Activated naive CD8-positive, alpha-beta T cell treated with anti-CD3 and anti-CD28 coated beads for 36 hours (primary cell): Measurements from ENCODE around the gene FBXW12. TPM values are rescaled to one million over a fixed set of nuclear protein-coding genes. Genes with fewer than 3 reads are reported as not detected.

Experiments used
- DNase-seq: peaks from one replicate; pipeline ENCODE4 v3.0.0; 2021
- H3K27ac Mint-ChIP-seq: one replicate; pipeline ENCODE4 v1.8.0; 2022; ENCODE audit warnings: mild to moderate bottlenecking, moderate library complexity, mixed read lengths
- H3K27me3 Mint-ChIP-seq: one replicate; pipeline ENCODE4 v1.8.0; 2022; ENCODE audit warnings: mild to moderate bottlenecking, mixed read lengths
- H3K36me3 Mint-ChIP-seq: one replicate; pipeline ENCODE4 v1.8.0; 2021; ENCODE audit warnings: mild to moderate bottlenecking, mixed read lengths
- H3K4me1 Mint-ChIP-seq: one replicate; pipeline ENCODE4 v1.8.0; 2021; ENCODE audit warnings: mixed read lengths
- H3K4me3 Mint-ChIP-seq: one replicate; pipeline ENCODE4 v1.8.0; 2022; ENCODE audit warnings: mild to moderate bottlenecking, moderate library complexity, mixed read lengths
- H3K9me3 Mint-ChIP-seq: one replicate; pipeline ENCODE4 v1.8.0; 2022; ENCODE audit warnings: mixed read lengths
- total RNA-seq, 2 experiments: library from RNA; stranded (reverse); gene quantifications; one replicate each; pipeline ENCODE4 v1.2.3, GENCODE V29; 2021

The FBXW12 gene
- total RNA-seq, 2 experiments from 2014 or later, result not detected

DNA sequence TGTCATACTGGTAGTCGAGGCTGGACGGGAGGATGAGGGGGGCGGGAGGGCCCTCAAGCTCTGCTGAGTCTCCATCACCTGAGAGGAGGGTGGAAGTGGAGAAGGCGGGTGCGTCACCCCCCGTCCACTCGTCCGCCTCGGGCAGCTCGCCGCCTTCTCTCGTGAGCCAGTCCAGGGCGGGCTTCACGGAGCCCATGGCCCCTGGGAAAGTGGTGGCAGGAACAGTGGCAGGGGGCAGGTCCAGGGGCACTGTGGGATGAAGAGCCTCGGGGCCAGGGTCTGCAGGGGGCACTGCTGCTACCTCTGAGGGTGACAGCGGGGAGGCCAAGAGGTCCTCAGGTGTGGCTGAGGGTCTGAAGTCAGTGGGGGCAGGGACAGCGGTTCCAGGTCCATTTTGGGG lies 47.6 kb downstream of the FBXW12 start:
- DNase-seq, result no peak
- H3K27me3 Mint-ChIP-seq, result no peaks in the 10 kb centered on the region
- H3K4me3 Mint-ChIP-seq, result no peak overlapping the region
- no peaks in the 10 kb centered on the region for H3K4me1 Mint-ChIP-seq
- H3K36me3 Mint-ChIP-seq, result no peaks in the 10 kb centered on the region
- no peak overlapping the region for H3K27ac Mint-ChIP-seq
- no peaks in the 10 kb centered on the region for H3K9me3 Mint-ChIP-seq

GRCh38 chr3:48420561-48420960 lies 48.5 kb downstream of the FBXW12 start:
- Mint-ChIP-seq H3K27ac (no peak overlapping the region), H3K4me3 (no peak overlapping the region), H3K36me3 (no peaks in the 10 kb centered on the region), H3K27me3 (no peaks in the 10 kb centered on the region), H3K4me1 (no peaks in the 10 kb centered on the region), H3K9me3 (no peaks in the 10 kb centered on the region)
- DNase-seq, result no peak

DNA sequence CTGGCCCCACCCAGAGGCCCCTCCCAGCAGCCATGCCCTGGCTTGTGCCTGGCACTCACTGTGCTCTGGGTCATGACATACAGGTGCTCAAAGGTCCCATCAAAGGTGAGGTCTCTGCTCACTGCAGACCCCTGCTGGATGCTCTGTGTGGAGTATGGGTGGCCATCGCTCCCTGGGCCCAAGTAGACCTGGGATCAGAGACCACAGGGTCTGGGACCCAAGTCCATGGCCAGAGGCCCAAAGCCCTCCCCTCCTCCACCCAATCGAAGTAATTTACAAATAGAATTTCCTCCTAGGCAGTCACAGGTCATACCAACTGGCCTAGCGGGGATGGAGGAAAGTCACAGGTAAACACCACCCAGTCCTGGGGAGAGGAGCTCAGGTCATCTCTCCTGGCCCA lies 50.3 kb downstream of the FBXW12 start:
- no peak overlapping the region for H3K4me3 Mint-ChIP-seq
- no peaks in the 10 kb centered on the region for H3K9me3 Mint-ChIP-seq
- no peak for DNase-seq
- no peaks in the 10 kb centered on the region for H3K27me3 Mint-ChIP-seq
- no peak overlapping the region for H3K27ac Mint-ChIP-seq
- H3K4me1 Mint-ChIP-seq, result no peaks in the 10 kb centered on the region
- H3K36me3 Mint-ChIP-seq, result no peaks in the 10 kb centered on the region

DNA sequence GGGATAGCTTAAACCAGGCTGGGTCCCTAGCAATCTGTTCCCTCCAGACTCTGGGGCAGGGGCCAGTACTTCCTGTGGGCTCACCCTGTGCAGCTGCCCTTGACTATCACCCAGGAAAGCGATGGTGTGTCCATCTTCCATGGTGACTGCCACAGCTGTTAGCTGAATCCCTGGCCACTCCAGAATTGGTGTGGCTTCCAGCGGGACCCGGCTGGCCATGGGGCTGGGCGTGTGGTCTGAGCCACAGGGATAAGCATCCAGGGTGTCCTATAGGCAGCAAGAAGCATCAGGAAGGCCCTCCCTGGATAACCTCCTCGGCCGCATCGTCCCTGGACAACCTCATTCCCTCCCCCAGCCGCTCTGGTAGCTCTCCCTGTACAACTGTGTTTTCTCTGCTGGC lies 50.7 kb downstream of the FBXW12 start:
- peaks cover under 1% of the 10 kb centered on the region for H3K27me3 Mint-ChIP-seq
- H3K36me3 Mint-ChIP-seq, result no peaks in the 10 kb centered on the region
- no peak for DNase-seq
- H3K4me3 Mint-ChIP-seq, result no peak overlapping the region
- H3K4me1 Mint-ChIP-seq, result no peaks in the 10 kb centered on the region
- no peaks in the 10 kb centered on the region for H3K9me3 Mint-ChIP-seq
- H3K27ac Mint-ChIP-seq, result no peak overlapping the region

DNA sequence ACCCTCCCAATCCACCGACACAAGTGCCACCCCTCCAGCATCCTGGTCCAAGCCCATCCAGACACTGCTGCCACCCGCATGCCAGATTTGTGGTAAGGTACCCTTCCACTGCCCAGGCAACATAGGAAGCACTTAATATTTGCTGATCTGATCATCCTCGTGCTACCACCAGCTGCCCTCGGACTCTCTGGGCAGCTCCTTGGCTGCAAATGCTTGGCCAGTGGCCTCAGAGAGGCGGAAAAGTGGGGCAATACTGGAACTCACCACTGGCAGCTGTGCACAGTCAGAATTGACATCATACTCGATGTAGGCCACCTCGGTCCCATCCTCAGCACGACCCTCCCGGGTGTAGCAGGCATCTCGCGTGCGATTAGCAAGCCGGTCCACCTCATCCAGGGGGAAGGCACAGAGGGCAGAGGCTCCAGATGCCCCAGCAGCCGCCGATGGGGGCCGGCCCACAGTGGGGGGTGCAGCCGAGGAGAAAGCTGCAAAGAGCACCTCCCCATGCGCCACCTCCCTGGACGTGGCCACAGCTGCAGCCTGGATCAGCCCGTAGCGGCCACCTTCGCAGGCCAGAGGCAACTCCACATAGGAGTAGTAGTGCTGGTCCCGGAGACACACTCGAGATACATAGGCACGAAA lies 51.3 kb downstream of the FBXW12 start:
- no peak for DNase-seq
- Mint-ChIP-seq H3K9me3 (no peaks in the 10 kb centered on the region), H3K4me3 (no peak overlapping the region), H3K27ac (no peak overlapping the region), H3K4me1 (no peaks in the 10 kb centered on the region), H3K36me3 (no peaks in the 10 kb centered on the region), H3K27me3 (peaks cover 7% of the 10 kb centered on the region)

DNA sequence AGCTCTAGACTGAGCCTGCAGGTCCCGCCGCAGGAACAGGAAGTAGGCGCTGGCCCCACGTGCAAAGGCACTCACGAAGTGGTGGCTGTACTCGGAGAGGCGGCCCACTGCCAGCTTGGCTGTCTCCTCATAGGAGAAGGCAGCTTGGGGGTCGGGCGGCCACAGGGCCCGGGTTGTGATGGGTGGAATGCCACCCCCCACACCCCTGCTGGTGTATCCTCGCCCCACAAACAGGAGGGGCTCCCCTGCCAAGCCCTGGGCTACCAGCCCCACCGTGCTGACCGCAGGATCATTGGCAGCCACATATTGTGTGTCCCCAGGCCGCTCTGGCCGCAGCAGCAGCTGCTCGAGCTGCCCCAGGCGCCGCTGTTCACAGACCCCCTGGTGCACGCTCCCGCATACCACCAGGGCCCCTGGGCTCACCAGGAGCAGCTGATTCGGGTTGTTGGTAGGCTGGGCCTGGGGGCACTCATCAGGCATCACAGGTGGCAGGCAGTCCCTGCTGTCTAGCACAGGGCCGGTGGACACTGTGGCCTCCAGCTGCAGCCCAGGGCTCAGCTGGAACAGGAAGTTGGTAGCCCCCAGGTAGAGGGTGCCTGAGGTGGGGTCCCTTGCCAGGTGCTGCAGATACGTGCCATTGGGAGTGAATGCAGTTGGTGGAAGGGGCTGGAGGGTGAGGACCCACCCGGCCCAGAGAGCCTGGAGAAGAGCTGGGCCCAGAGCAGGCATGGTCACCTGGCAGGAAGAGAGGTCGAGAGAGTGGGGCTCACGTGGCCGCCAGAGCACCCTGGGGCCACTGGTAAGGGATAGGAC lies 52.1 kb downstream of the FBXW12 start:
- Mint-ChIP-seq H3K4me3 (no peak overlapping the region), H3K27ac (no peak overlapping the region), H3K9me3 (no peaks in the 10 kb centered on the region), H3K36me3 (no peaks in the 10 kb centered on the region), H3K27me3 (peaks cover 7% of the 10 kb centered on the region), H3K4me1 (no peaks in the 10 kb centered on the region)
- DNase-seq, result no peak

GRCh38 chr3:48425281-48425812 lies 53.3 kb downstream of the FBXW12 start:
- Mint-ChIP-seq H3K9me3 (no peaks in the 10 kb centered on the region), H3K36me3 (no peaks in the 10 kb centered on the region), H3K27ac (no peak overlapping the region)

GRCh38 chr3:48426401-48426909 lies 54.4 kb downstream of the FBXW12 start:
- Mint-ChIP-seq H3K27me3 (peaks cover 7% of the 10 kb centered on the region), H3K4me3 (no peak overlapping the region), H3K9me3 (no peaks in the 10 kb centered on the region), H3K27ac (no peak overlapping the region), H3K36me3 (peaks cover 6% of the 10 kb centered on the region), H3K4me1 (peaks cover 9% of the 10 kb centered on the region)
- no peak for DNase-seq

More at GRCh38 chr3:48425281-48425812, 53.3 kb downstream of the FBXW12 start:
- no peak for DNase-seq
- no peak overlapping the region for H3K4me3 Mint-ChIP-seq
- peaks cover 7% of the 10 kb centered on the region for H3K27me3 Mint-ChIP-seq
- H3K4me1 Mint-ChIP-seq, result peaks cover 6% of the 10 kb centered on the region

GRCh38 chr3:48426944-48427629 lies 55.1 kb downstream of the FBXW12 start:
- no peak for DNase-seq
- Mint-ChIP-seq H3K27ac (no peak overlapping the region), H3K36me3 (peaks cover 8% of the 10 kb centered on the region), H3K9me3 (no peaks in the 10 kb centered on the region), H3K4me3 (no peak overlapping the region), H3K27me3 (peaks cover 7% of the 10 kb centered on the region), H3K4me1 (peaks cover 9% of the 10 kb centered on the region)

GRCh38 chr3:48427630-48427962 lies 55.6 kb downstream of the FBXW12 start:
- DNase-seq, result no peak
- Mint-ChIP-seq H3K36me3 (peaks cover 8% of the 10 kb centered on the region), H3K9me3 (no peaks in the 10 kb centered on the region), H3K4me1 (peaks cover 9% of the 10 kb centered on the region), H3K27ac (no peak overlapping the region), H3K27me3 (peaks cover 7% of the 10 kb centered on the region), H3K4me3 (no peak overlapping the region)

GRCh38 chr3:48428088-48428571 lies 56.1 kb downstream of the FBXW12 start:
- H3K27me3 Mint-ChIP-seq, result peaks cover 7% of the 10 kb centered on the region
- H3K4me1 Mint-ChIP-seq, result peaks cover 9% of the 10 kb centered on the region
- H3K36me3 Mint-ChIP-seq, result peaks cover 8% of the 10 kb centered on the region
- DNase-seq, result no peak
- no peak overlapping the region for H3K4me3 Mint-ChIP-seq
- H3K27ac Mint-ChIP-seq, result no peak overlapping the region
- H3K9me3 Mint-ChIP-seq, result no peaks in the 10 kb centered on the region

- Mint-ChIP-seq H3K4me3 (no peak overlapping the region), H3K36me3 (peaks cover 8% of the 10 kb centered on the region), H3K9me3 (no peaks in the 10 kb centered on the region), H3K4me1 (peaks cover 9% of the 10 kb centered on the region), H3K27ac (no peak overlapping the region), H3K27me3 (peaks cover 7% of the 10 kb centered on the region)
- DNase-seq, result no peak
Measured at GRCh38 chr3:48428572-48429316, 56.7 kb downstream of the FBXW12 start.

GRCh38 chr3:48429317-48429959 lies 57.4 kb downstream of the FBXW12 start:
- H3K27ac Mint-ChIP-seq, result no peak overlapping the region
- DNase-seq, result peak; percentile 71
- H3K4me1 Mint-ChIP-seq, result peaks cover 9% of the 10 kb centered on the region
- H3K9me3 Mint-ChIP-seq, result no peaks in the 10 kb centered on the region
- H3K27me3 Mint-ChIP-seq, result peaks cover 7% of the 10 kb centered on the region
- H3K36me3 Mint-ChIP-seq, result peaks cover 8% of the 10 kb centered on the region
- H3K4me3 Mint-ChIP-seq, result peak overlapping the region; percentile 79
